Measurements from ENCODE around the gene ALKBH7. TPM values are rescaled to one million over a fixed set of nuclear protein-coding genes. Genes with fewer than 3 reads are reported as not detected.

Gene ALKBH7
- polyA plus RNA-seq, 3 donors = 20.9 to 109 (median 86.0) TPM

DNA sequence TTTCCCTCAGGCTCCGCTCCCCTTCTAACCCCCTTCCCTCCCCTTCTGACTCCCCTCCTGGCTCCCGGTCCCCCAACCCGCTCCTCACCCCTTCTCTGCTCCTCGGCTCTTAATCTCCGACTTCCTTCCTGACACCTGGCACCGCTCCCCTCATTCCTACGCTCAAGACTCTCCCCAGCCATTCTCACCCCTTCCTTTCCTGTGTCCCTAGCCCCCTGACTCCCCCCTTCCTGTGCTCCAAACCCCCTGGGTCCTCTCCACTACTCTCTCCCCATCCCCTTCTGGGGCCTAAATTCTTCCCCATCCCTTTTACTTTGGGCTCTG is 10.6 kb upstream of the ALKBH7 start:
- intact Hi-C loops (cut with micrococcal nuclease) = no loop called here
- Histone ChIP-seq H3K4me3 (replicated peaks in 1 of 3; ENCODE audit: low read depth in 2 of 3, low read length in 3 of 3) (peak overlapping the region; percentile 55 to 91 (median 84)), H3K4me2 (replicated peaks; ENCODE audit: extremely low read depth, low read length, poor library complexity, severe bottlenecking) (peak overlapping the region; percentile 90), H3K27me3 (ENCODE audit: control insufficient read depth in 2 of 2, insufficient read depth in 2 of 2, low read length in 2 of 2) (no peaks in the 10 kb centered on the region), H3K9ac (ENCODE audit: insufficient read depth, low read length, poor library complexity, severe bottlenecking) (peak overlapping the region; percentile 73), H3K36me3 (replicated peaks in 1 of 2; ENCODE audit: control insufficient read depth in 1 of 2, insufficient read depth in 2 of 2, low read length in 2 of 2) (peaks cover 16 to 26% of the 10 kb centered on the region in 2 donors), H2AFZ (ENCODE audit: insufficient read depth, low read depth, low read length, poor library complexity, severe bottlenecking) (peak overlapping the region; percentile 91), H3K27ac (ENCODE audit: low read depth in 1 of 2, low read length in 2 of 2) (peak overlapping the region in 1 of 2 donors; percentile 60), H3K79me2 (ENCODE audit: insufficient read depth, low read length) (peaks cover 11% of the 10 kb centered on the region), H3K9me3 (replicated peaks in 1 of 2; ENCODE audit: control insufficient read depth in 1 of 2, insufficient read depth in 1 of 2, low read length in 2 of 2) (no peaks in the 10 kb centered on the region), H3K4me1 (ENCODE audit: control insufficient read depth in 1 of 2, insufficient read depth in 2 of 2, low read length in 2 of 2) (peaks cover 12 to 19% of the 10 kb centered on the region in 2 donors), H4K20me1 (ENCODE audit: insufficient read depth, low read length) (no peaks in the 10 kb centered on the region)
- Mint-ChIP-seq H3K9me3 (peaks cover 0 to 4% (median 0%) of the 10 kb centered on the region in 7 donors), H3K27ac (peak overlapping the region in 4 of 7 donors; percentile 15 to 87 (median 54)), H3K4me1 (peaks cover 18% of the 10 kb centered on the region), H3K36me3 (peaks cover 24 to 33% of the 10 kb centered on the region in 2 donors), H3K4me3 (peak overlapping the region; percentile 83 to 91), H3K27me3 (ENCODE audit: low read depth in 3 of 3) (peaks cover 0 to 1% (median 0%) of the 10 kb centered on the region in 3 donors)
- no peak for DNase-seq
- WGBS (ENCODE audit: insufficient coverage) = 3% methylated on average over 7 of the region's 7 CpGs
- TF ChIP-seq, protein P1, sequence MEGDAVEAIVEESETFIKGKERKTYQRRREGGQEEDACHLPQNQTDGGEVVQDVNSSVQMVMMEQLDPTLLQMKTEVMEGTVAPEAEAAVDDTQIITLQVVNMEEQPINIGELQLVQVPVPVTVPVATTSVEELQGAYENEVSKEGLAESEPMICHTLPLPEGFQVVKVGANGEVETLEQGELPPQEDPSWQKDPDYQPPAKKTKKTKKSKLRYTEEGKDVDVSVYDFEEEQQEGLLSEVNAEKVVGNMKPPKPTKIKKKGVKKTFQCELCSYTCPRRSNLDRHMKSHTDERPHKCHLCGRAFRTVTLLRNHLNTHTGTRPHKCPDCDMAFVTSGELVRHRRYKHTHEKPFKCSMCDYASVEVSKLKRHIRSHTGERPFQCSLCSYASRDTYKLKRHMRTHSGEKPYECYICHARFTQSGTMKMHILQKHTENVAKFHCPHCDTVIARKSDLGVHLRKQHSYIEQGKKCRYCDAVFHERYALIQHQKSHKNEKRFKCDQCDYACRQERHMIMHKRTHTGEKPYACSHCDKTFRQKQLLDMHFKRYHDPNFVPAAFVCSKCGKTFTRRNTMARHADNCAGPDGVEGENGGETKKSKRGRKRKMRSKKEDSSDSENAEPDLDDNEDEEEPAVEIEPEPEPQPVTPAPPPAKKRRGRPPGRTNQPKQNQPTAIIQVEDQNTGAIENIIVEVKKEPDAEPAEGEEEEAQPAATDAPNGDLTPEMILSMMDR (IDR thresholded peaks at IDR 0.05) = no peak

DNA sequence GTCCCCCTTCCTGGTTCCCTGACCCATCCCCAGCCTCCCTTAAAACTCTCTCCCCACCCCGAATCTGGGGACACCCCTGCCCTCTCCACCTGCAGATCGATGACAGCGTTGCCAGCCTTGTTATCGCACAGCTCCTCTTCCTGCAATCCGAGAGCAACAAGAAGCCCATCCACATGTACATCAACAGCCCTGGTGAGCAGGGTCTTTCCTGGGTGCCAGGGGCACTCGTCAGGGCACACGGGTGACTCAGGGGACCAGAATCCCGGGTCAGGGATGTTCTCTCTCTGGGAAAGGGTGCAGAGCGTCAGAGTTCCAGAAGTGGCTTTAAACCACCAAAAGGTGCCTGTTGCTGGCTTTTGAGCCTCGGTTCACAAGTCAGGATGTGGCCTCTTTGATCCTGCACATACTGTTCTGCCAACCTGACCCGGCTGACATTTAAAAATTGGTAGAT is 10.2 kb upstream of the ALKBH7 start:
- H4K20me1 ChIP-seq (ENCODE audit: insufficient read depth, low read length) = no peaks in the 10 kb centered on the region
- H3K9ac ChIP-seq (ENCODE audit: insufficient read depth, low read length, poor library complexity, severe bottlenecking) = peak overlapping the region; percentile 73
- H3K27me3 Mint-ChIP-seq (ENCODE audit: low read depth in 3 of 3) = peaks cover 0 to 1% (median 0%) of the 10 kb centered on the region in 3 donors
- peak overlapping the region; percentile 55 to 91 (median 84) for H3K4me3 ChIP-seq (replicated peaks in 1 of 3; ENCODE audit: low read depth in 2 of 3, low read length in 3 of 3)
- H3K9me3 ChIP-seq (replicated peaks in 1 of 2; ENCODE audit: control insufficient read depth in 1 of 2, insufficient read depth in 1 of 2, low read length in 2 of 2) = no peaks in the 10 kb centered on the region
- peak overlapping the region; percentile 90 for H3K4me2 ChIP-seq (replicated peaks; ENCODE audit: extremely low read depth, low read length, poor library complexity, severe bottlenecking)
- peak overlapping the region in 1 of 2 donors; percentile 60 for H3K27ac ChIP-seq (ENCODE audit: low read depth in 1 of 2, low read length in 2 of 2)
- no peak for DNase-seq
- H3K27ac Mint-ChIP-seq = peak overlapping the region in 3 of 7 donors; percentile 15 to 87 (median 60)
- peaks cover 26 to 37% of the 10 kb centered on the region in 2 donors for H3K36me3 Mint-ChIP-seq
- intact Hi-C loops (cut with micrococcal nuclease) = no loop called here
- H3K4me1 Mint-ChIP-seq = peaks cover 18% of the 10 kb centered on the region
- 40% methylated on average over 11 of the region's 11 CpGs for WGBS (ENCODE audit: insufficient coverage)
- H3K79me2 ChIP-seq (ENCODE audit: insufficient read depth, low read length) = peaks cover 11% of the 10 kb centered on the region
- H3K4me3 Mint-ChIP-seq = peak overlapping the region; percentile 83 to 91
- peaks cover 17 to 30% of the 10 kb centered on the region in 2 donors for H3K36me3 ChIP-seq (replicated peaks in 1 of 2; ENCODE audit: control insufficient read depth in 1 of 2, insufficient read depth in 2 of 2, low read length in 2 of 2)
- TF ChIP-seq, protein P1 (IDR thresholded peaks at IDR 0.05) = no peak
- H3K27me3 ChIP-seq (ENCODE audit: control insufficient read depth in 2 of 2, insufficient read depth in 2 of 2, low read length in 2 of 2) = no peaks in the 10 kb centered on the region
- H2AFZ ChIP-seq (ENCODE audit: insufficient read depth, low read depth, low read length, poor library complexity, severe bottlenecking) = peak overlapping the region; percentile 91
- peaks cover 12 to 19% of the 10 kb centered on the region in 2 donors for H3K4me1 ChIP-seq (ENCODE audit: control insufficient read depth in 1 of 2, insufficient read depth in 2 of 2, low read length in 2 of 2)
- H3K9me3 Mint-ChIP-seq = peaks cover 0 to 4% (median 0%) of the 10 kb centered on the region in 7 donors

All from CD14-positive monocyte (primary cell).